Kidney (tissue), 14 donors: ENCODE results near the gene SREK1IP1. TPM values are rescaled to one million over a fixed set of nuclear protein-coding genes. Genes with fewer than 3 reads are reported as not detected.
A peak's percentile ranks its signal among the peaks of the same experiment; 100 is the strongest.

ENCODE experiments used
- DNase-seq, 5 donors: peaks; one replicate each; pipeline ENCODE4 v3.0.0-alpha.2; 2013 to 2020
- FAIRE-seq: peaks from 2 replicates; lab custom pipeline; 2012; peaks lifted over from hg19 to GRCh38; lab: Jason Lieb, UNC
- H3K27ac ChIP-seq, 2 donors: one replicate each; pipeline ENCODE4 v1.7.0; 2013; ENCODE audit warnings: low read depth in 2 of 2, low read length in 2 of 2, inconsistent platforms in 1 of 2
- H3K27me3 ChIP-seq: one replicate; pipeline ENCODE4 v1.7.1; 2013; ENCODE audit warnings: low read length, inconsistent platforms; ENCODE audit not compliant: control insufficient read depth, insufficient read depth
- H3K36me3 ChIP-seq, 3 donors: one replicate each; pipeline versions ENCODE4 v1.7.0 to v1.7.1; 2013; ENCODE audit warnings: low read length in 3 of 3, control low read depth in 1 of 3, inconsistent platforms in 1 of 3; ENCODE audit not compliant: insufficient read depth in 3 of 3, control insufficient read depth in 2 of 3
- H3K4me1 ChIP-seq, 3 donors: one replicate each; pipeline versions ENCODE4 v1.7.0 to v1.7.1; 2013; ENCODE audit warnings: low read length in 3 of 3, inconsistent platforms in 1 of 3, low read depth in 1 of 3; ENCODE audit not compliant: control insufficient read depth in 2 of 3, insufficient read depth in 2 of 3
- H3K4me3 ChIP-seq, 3 donors: one replicate each; pipeline versions ENCODE4 v1.7.0 to v1.8.1; 2013; ENCODE audit warnings: low read length in 3 of 3, control low read depth in 1 of 3, inconsistent platforms in 1 of 3
- H3K9ac ChIP-seq, 3 donors: one replicate each; pipeline versions ENCODE4 v1.7.0 to v1.7.1; 2013; ENCODE audit warnings: low read length in 3 of 3, control low read depth in 1 of 3, inconsistent platforms in 1 of 3
- H3K9me3 ChIP-seq, 3 donors: one replicate each; pipeline versions ENCODE4 v1.7.0 to v1.7.1; 2013; ENCODE audit warnings: low read length in 3 of 3, control low read depth in 1 of 3, inconsistent platforms in 1 of 3; ENCODE audit not compliant: control insufficient read depth in 2 of 3, insufficient read depth in 1 of 3
- intact Hi-C: fragments of 100-400 bp; cut with DNase I; formaldehyde crosslinking; loops from one replicate; pipeline ENCODE4 v1.11.1; 2022
- polyA plus RNA-seq: library from polyadenylated mRNA; stranded (reverse); fragments of 350-450 nt; fragmentation: Illumina TruSeq; extraction: RNeasy Lipid Tissue Mini Kit (QIAGEN cat#74804); gene quantifications from one replicate; pipeline ENCODE4 v1.2.3, GENCODE V29; 2014; ENCODE audit warnings: low read depth, low replicate concordance; ENCODE audit not compliant: insufficient read depth
- total RNA-seq: library from RNA; stranded (reverse); fragmentation: NEBNext Ultra II Directional; extraction: Animal tissue kit (Norgen Biotek cat#: 25700); gene quantifications from one replicate; pipeline ENCODE4 v1.2.1, GENCODE V29; 2021
- TF ChIP-seq, protein P1 (sequence below): IDR thresholded peaks from 3 replicates; pipeline ENCODE4 v1.5.1; 2012; ENCODE audit warnings: mild to moderate bottlenecking, moderate library complexity, borderline replicate concordance; ENCODE audit not compliant: insufficient read depth; ENCODE audit errors: extremely low read depth
- donor health status: control.
- donor health status: control.
- donor health status: control.
- donor health status: control.
- donor health status: control.
- donor health status: DM: yes; HTN: yes; CAD: no.
- donor health status: Normal renal cell carcinoma (clear cell type).

The SREK1IP1 gene
- total and polyA plus RNA-seq, 2 donors from 2014 or later = 16.8 to 21.8 TPM

DNA sequence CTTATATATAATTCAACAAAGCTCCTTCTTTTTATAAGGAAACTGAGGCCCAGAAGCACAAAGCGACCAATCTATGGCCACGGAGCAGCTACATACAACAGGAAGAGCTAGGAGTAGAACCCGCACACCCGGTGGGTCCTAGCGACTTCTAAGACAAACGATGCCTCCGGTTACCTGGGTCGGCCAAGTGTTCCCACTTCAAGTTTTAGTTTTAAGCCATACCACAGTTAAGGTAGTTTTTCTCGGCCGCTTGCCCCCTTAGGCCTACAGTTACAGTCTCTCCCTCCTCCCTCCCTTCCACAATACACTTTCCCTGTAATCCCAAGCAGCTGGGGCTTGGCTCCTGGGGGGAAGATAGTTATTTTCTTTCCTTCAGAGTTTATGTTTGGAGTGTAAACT, 533 bp downstream of the SREK1IP1 start:
- H3K9me3 ChIP-seq = no peaks in the 10 kb centered on the region
- peak overlapping the region; percentile 85 to 99 (median 97) for H3K4me3 ChIP-seq
- peaks cover 8 to 22% (median 21%) of the 10 kb centered on the region in 3 donors for H3K4me1 ChIP-seq
- no peaks in the 10 kb centered on the region for H3K36me3 ChIP-seq
- FAIRE-seq = no peak
- intact Hi-C loops = no loop called here
- no peaks in the 10 kb centered on the region for H3K27me3 ChIP-seq
- peak overlapping the region; percentile 87 for H3K27ac ChIP-seq
- TF ChIP-seq, protein P1, sequence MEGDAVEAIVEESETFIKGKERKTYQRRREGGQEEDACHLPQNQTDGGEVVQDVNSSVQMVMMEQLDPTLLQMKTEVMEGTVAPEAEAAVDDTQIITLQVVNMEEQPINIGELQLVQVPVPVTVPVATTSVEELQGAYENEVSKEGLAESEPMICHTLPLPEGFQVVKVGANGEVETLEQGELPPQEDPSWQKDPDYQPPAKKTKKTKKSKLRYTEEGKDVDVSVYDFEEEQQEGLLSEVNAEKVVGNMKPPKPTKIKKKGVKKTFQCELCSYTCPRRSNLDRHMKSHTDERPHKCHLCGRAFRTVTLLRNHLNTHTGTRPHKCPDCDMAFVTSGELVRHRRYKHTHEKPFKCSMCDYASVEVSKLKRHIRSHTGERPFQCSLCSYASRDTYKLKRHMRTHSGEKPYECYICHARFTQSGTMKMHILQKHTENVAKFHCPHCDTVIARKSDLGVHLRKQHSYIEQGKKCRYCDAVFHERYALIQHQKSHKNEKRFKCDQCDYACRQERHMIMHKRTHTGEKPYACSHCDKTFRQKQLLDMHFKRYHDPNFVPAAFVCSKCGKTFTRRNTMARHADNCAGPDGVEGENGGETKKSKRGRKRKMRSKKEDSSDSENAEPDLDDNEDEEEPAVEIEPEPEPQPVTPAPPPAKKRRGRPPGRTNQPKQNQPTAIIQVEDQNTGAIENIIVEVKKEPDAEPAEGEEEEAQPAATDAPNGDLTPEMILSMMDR = no peak
- H3K9ac ChIP-seq = peak overlapping the region; percentile 93 to 98 (median 98)
- peak in 1 of 5 donors; percentile 49 for DNase-seq

DNA sequence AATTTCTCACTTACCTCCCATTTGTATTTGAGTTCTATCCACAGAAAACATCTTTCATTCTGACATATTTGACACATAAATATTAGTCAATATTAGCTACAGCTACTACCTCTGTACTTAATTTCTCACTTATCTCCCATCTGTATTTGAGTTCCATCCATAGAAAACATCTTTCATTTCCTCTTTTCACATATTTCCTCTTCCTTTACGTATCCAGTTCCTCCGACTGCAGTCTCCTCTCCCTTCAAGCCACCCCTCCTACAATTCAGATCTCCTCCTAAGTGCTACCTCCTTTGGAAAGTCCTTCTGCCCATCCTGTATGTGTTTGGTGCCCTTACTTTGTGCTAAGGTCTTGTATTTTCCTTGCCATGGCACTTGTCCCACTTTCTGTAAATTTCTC, 1.6 kb downstream of the SREK1IP1 start:
- no peaks in the 10 kb centered on the region for H3K36me3 ChIP-seq
- no peak for FAIRE-seq
- H3K4me3 ChIP-seq = peak overlapping the region in 2 of 3 donors; percentile 85 to 99
- TF ChIP-seq, protein P1 = no peak
- H3K27ac ChIP-seq = no peak overlapping the region
- H3K9me3 ChIP-seq = no peaks in the 10 kb centered on the region
- intact Hi-C loops = no loop called here
- DNase-seq = no peak
- peaks cover 8 to 22% (median 21%) of the 10 kb centered on the region in 3 donors for H3K4me1 ChIP-seq
- H3K27me3 ChIP-seq = no peaks in the 10 kb centered on the region
- H3K9ac ChIP-seq = peak overlapping the region in 1 of 3 donors; percentile 93

DNA sequence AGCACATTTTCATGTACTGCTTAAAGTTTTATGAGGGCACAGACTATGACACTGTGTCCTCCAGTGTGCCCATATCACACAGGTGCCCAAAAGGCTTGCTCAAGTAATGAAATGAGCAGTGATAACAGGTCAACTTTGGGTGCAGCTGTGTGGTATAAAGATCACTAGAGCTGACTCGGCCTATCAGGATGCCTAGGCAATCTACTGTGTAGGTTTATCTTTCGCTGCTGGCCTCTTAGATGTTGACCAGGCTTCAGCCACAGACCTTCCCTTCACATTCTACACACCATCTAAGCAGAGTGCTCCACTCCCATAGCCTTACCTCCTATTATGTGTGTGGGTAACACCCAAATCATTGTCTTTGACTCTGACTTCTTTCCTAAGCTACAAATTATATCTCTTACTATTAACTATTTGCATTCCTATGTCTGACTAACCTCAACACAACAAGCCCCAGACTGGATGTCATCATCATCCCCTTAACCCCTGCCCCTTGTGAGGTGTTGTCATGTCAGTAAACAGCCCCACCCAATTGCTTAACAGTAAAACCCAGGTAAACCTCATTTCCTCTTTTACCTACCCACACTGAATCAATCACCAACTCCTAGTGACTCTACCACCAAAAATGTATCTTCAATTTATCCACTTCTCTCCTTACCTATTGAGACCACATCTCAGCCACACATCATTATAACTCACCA, 2.5 kb downstream of the SREK1IP1 start:
- Histone ChIP-seq H3K9me3 (no peaks in the 10 kb centered on the region), H3K27ac (no peak overlapping the region), H3K4me3 (no peak overlapping the region), H3K4me1 (peaks cover 8 to 22% (median 21%) of the 10 kb centered on the region in 3 donors), H3K36me3 (no peaks in the 10 kb centered on the region), H3K27me3 (no peaks in the 10 kb centered on the region), H3K9ac (no peak overlapping the region)
- DNase-seq (no peak), FAIRE-seq (no peak)
- TF ChIP-seq, protein P1 = no peak
- intact Hi-C loops = no loop called here
